ENCODE results near the gene OR1S2.
"Not testable (repeated sequence)": the region's sequence is repeated elsewhere in the genome, so short reads cannot be mapped to it uniquely, and the experiment has no call there.

The OR1S2 gene

GRCh38 chr11:58204042-58204441 lies at the start of gene OR1S2:
TSS of gene OR1S2 (minus strand) at chr11:58204142. CDS start at chr11:58204142, 0 bp downstream.
- no peak for DNase-seq (ENCODE audit: low read depth)

DNA sequence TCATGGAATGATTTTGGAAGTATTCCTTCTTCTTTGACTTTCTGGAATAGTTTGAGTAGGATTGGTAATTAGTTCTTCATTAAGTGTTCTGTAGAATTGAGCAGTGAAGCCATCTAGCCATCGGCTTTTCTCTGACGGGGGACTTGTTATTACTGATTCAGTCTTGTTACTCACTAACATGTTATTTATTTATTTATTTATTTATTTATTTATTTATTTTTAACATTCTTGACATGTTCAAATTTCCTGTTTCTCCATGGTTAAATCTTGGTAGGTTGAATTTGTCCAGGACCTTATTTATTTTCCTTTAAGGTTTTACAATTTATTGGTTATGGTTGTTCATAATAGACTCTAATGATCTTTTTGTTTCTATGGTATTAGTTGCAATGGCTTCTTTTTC lies 40.0 kb upstream of the OR1S2 start:
- DNase-seq (ENCODE audit: low read depth) = no peak

DNA sequence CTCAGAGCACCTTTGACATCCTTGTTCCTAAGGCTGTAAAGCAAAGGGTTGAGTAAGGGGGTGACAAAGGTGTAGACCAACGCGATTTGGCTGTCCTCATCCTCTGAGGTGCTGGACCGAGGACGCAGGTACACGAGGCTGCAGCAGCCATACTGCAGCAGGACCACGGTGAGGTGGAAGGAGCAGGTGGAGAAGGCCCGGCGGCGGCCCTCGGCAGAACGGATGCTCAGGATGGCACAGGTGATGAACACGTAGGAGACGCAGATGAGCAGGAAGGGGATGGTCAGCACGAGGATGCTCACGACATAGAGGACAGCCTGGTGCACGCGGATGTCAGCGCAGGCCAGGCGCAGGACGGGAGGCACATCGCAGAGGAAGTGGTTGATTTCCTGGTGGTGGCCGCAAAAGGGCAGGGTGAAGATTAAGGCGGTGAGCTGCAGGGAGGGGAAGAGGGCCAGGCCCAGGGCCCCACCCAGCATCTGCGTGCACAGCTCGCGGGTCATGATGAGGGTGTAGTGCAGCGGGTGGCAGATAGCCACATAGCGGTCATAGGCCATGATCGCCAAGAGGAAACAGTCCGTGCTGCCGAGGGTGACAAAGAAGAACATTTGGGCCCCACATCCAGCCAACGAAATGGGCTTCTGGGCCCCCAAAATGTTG lies 24.1 kb upstream of the OR1S2 start:
- no peak for DNase-seq (ENCODE audit: low read depth)

- DNase-seq (ENCODE audit: low read depth) = no peak
Observed at GRCh38 chr11:58222721-58223120, 18.8 kb upstream of the OR1S2 start.

DNA sequence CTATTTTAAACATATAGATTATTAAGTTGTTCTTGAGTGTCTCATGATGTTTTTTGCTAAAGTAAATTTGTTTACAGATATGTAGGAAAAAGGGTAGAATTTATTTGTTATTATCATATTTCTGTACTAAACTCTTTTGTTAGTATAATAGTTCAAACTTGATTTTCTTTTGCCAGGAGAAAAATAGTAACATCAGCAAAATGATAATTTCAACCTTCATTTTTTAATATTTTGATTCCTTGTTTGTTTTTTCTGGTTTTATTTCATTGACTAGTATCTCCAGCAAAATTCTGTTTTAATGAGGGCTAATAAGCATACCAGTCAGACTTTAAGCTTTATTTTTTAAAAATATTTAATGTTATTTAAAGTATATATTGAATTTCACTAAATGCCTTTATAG lies 12.5 kb upstream of the OR1S2 start:
- no peak for DNase-seq (ENCODE audit: low read depth)

DNA sequence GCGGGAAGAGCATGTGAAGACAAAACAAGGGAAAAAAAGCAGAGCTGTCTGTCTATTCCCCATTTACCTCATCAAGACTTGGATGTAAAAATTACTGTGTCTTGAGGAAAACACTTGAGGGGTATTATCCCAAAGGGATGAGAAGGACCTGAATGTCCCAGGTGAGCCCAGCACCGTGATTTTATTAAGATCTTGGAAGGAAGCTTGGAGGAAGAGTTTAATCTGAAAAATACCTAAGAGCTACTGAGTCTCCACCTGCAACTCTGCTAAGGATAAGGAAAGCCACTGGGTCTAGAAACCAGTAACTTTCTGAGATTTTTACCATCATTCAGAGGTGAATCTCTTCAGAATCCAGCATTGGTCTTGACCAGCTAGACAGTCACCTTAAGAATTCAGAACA lies 8.5 kb upstream of the OR1S2 start, which contains the start of gene OR1S1:
Gene OR1S1, plus strand, starts transcription at position 301 of the 400 bp plus-strand sequence.
- DNase-seq (ENCODE audit: low read depth) = not testable (repeated sequence)

DNA sequence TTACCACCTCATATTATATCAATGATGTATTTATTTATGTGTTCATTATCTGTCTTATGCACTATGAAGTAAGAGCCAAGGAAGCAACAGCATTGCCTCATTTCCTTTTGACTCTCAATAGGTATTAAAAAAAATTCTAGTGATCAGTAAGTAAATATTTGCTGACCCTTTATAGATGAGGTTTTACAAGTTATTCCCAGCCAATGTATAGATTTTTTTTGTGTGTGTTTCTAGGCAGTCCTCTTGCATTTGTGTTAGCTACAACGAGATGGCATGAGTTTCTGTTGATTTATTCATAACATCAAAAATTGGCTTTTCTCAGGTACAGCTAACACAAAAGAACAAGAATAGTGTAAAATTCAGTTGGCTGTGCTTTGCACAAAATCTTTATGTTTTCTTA lies 4.7 kb downstream of the OR1S2 start:
- no peak for DNase-seq (ENCODE audit: low read depth)

- no peak for DNase-seq (ENCODE audit: low read depth)
Observed at GRCh38 chr11:58195939-58196338, 8.0 kb downstream of the OR1S2 start.

DNA sequence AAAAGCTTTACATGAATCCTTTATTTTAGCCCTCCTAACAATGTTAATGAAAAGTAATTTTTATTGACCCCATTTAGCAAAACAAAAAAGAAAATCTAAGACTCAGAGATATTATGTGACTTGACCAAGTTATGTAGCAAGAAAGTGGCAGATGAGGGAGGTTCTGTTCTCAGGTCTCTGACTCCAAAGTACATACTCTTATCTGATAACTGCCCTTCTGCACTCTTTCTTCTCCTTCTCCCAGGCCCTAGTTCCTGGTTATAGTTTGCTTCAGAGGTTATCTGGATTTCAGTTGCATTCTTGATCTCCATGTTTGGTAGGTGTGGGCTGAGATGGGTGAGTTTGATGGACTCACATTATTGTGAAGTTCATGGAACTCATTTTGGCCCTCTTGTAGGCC lies 10.6 kb downstream of the OR1S2 start:
- DNase-seq (ENCODE audit: low read depth) = no peak

DNA sequence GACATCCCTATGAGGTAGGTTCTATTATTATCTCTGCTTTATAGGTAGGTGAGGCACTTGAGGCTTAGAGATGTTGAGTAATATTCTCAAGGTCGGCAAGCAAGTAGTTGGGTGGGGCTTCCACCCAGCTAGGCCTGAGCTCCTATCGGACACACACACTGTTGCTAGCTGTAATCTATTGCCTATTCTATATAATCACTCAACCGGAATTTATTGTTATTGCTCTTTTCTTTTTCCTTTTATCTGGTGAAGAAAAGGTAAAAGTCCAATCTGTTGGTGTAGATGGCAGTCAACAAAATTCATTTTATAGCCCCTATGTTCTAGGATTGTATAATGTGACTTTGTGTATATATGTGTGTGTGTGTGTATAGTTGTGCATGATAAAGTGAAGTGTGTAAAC lies 11.7 kb downstream of the OR1S2 start:
- no peak for DNase-seq (ENCODE audit: low read depth)

DNA sequence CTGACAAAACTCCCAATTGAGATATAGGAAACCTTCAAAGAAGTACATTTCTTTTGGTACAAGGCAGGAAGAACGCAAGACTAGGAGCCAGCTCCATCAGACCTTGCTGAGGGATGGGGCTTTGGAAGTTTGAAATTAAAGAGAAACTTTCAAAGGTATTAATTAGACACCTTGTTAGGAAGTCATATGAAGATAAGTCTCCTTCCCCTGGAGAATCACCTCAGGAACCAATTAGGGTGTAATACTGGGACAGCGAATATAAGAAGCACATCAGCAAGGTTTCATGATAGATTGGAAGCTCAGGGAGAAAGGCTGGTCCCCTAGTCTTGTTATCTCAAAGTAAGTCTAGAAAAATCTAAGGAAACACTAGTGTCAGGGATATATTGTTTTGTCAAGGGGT lies 15.2 kb downstream of the OR1S2 start, which contains the start of gene OR9Q2:
Gene OR9Q2, plus strand, starts transcription at position 301 of the 400 bp plus-strand sequence. CDS start 1,421 bp downstream, outside the sequence.
- DNase-seq (ENCODE audit: low read depth) = no peak

- DNase-seq (ENCODE audit: low read depth) = no peak
Observed at GRCh38 chr11:58186938-58187337, 17.0 kb downstream of the OR1S2 start.

DNA sequence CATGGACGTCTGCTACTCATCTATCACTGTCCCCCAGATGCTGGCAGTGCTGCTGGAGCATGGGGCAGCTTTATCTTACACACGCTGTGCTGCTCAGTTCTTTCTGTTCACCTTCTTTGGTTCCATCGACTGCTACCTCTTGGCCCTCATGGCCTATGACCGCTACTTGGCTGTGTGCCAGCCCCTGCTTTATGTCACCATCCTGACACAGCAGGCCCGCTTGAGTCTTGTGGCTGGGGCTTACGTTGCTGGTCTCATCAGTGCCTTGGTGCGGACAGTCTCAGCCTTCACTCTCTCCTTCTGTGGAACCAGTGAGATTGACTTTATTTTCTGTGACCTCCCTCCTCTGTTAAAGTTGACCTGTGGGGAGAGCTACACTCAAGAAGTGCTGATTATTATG lies 24.3 kb downstream of the OR1S2 start:
- DNase-seq (ENCODE audit: low read depth) = no peak

DNA sequence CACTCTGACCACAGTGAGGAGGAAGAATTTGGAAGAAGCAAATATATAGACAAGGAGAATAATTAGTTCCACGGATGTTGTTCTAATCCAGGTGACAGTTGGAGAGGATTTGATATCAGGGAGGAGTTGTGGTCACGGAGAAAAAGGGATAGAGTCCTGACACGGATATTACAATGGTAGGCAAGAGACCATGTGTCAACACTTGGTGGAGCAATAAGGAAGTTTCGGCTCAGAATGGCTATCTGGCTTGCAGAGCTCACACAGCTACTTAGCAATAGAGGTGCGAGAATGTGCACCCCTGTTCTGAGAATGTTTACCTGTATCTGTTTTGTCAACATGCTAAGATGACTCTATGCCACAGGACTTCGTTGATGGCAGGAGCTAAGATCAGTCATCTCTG lies 25.5 kb downstream of the OR1S2 start:
- no peak for DNase-seq (ENCODE audit: low read depth)

DNA sequence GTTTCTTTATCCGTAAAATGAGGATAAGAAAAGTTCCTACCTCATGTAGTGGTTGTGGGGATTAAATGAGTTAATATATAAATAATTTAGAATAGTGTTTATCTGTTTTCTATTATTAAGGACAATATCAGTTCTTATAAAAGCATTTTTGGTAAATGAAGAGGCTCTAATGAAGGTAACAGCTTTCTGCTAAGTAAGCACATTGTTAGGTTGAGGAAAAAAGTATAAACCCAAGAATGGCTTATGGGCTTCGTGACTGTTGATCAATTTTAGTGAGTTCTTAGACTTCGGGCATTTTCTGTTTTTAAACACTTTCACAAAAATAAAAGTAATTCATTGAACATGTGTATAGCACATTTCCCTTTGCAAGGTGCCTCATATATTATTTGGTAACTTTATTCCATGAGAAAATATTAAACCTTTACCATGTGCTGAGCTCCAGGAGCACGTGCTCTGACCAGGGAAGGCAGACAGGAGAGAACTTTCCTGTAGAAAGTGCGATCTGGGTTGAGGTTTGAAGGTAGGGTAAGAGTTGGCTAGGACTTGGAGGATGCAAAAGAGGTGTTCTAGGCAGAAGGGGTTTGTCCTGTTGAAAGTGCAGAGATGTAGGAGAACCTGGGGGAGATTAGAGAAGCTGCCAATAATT lies 26.4 kb downstream of the OR1S2 start:
- no peak for DNase-seq (ENCODE audit: low read depth)

GRCh38 chr11:58165504-58166106 lies 38.3 kb downstream of the OR1S2 start:
- no peak for DNase-seq (ENCODE audit: low read depth)

- DNase-seq (ENCODE audit: low read depth) = no peak
Observed at GRCh38 chr11:58164990-58165389, 39.0 kb downstream of the OR1S2 start.

GRCh38 chr11:58164389-58164788 lies 39.6 kb downstream of the OR1S2 start:
- no peak for DNase-seq (ENCODE audit: low read depth)

All from non-pigmented ciliary epithelial cell (primary cell).